Measurements from ENCODE around the gene TBX20. TPM values are rescaled to one million over a fixed set of nuclear protein-coding genes. Genes with fewer than 3 reads are reported as not detected.
A peak's percentile ranks its signal among the peaks of the same experiment; 100 is the strongest.

TBX20 gene, protein sequence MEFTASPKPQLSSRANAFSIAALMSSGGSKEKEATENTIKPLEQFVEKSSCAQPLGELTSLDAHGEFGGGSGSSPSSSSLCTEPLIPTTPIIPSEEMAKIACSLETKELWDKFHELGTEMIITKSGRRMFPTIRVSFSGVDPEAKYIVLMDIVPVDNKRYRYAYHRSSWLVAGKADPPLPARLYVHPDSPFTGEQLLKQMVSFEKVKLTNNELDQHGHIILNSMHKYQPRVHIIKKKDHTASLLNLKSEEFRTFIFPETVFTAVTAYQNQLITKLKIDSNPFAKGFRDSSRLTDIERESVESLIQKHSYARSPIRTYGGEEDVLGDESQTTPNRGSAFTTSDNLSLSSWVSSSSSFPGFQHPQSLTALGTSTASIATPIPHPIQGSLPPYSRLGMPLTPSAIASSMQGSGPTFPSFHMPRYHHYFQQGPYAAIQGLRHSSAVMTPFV
- total RNA-seq: not detected

GRCh38 chr7:35253710-35254495 lies at the start of gene TBX20:
TSS of gene TBX20 (minus strand) at chr7:35254100. CDS start at chr7:35253620, 480 bp downstream.
- Histone ChIP-seq H3K27me3 (peaks cover 8% of the 10 kb centered on the region), H3K27ac (no peak within 1 kb of the TSS), H3K9me3 (no peaks in the 10 kb centered on the region), H3K36me3 (no peaks in the 10 kb centered on the region), H3K4me1 (no peaks in the 10 kb centered on the region), H3K4me3 (peak within 1 kb of the TSS; percentile 50 to 63)
- TF ChIP-seq, protein P1, sequence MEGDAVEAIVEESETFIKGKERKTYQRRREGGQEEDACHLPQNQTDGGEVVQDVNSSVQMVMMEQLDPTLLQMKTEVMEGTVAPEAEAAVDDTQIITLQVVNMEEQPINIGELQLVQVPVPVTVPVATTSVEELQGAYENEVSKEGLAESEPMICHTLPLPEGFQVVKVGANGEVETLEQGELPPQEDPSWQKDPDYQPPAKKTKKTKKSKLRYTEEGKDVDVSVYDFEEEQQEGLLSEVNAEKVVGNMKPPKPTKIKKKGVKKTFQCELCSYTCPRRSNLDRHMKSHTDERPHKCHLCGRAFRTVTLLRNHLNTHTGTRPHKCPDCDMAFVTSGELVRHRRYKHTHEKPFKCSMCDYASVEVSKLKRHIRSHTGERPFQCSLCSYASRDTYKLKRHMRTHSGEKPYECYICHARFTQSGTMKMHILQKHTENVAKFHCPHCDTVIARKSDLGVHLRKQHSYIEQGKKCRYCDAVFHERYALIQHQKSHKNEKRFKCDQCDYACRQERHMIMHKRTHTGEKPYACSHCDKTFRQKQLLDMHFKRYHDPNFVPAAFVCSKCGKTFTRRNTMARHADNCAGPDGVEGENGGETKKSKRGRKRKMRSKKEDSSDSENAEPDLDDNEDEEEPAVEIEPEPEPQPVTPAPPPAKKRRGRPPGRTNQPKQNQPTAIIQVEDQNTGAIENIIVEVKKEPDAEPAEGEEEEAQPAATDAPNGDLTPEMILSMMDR (IDR thresholded peaks at IDR 0.05): no peak
- no peak for DNase-seq (ENCODE audit: low spot score in 2 of 2)
- intact Hi-C loops (cut with DNase I): no loop called here

DNA sequence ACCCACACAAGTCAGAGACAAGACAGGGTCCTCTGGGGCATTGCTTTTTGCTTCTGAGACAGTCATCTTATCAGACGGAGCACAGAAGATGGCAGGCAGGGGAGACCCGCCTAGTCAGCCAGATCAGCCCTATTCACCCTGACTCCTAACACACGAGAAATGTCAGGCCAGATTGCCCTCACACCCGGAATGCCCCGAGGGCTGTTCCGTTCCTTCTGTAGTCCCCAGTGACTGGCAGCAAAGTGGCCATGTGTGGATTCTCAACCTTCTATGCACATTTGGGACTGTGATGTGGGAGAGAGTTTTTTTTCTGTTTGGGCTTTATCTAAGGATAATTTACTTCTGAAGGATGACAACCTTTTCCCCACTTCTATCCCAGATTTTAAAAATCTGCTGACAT lies 35.5 kb upstream of the TBX20 start:
- intact Hi-C loops (cut with DNase I): no loop called here
- H3K27me3 ChIP-seq: no peaks in the 10 kb centered on the region
- H3K4me1 ChIP-seq: no peaks in the 10 kb centered on the region
- TF ChIP-seq, protein P1 (IDR thresholded peaks at IDR 0.05): no peak
- no peak overlapping the region for H3K4me3 ChIP-seq
- no peak for DNase-seq (ENCODE audit: low spot score in 2 of 2)
- no peak overlapping the region for H3K27ac ChIP-seq
- H3K9me3 ChIP-seq: no peaks in the 10 kb centered on the region
- H3K36me3 ChIP-seq: no peaks in the 10 kb centered on the region

- TF ChIP-seq, protein P1 (IDR thresholded peaks at IDR 0.05): no peak
- H3K27me3 ChIP-seq: no peaks in the 10 kb centered on the region
- H3K36me3 ChIP-seq: no peaks in the 10 kb centered on the region
- no peaks in the 10 kb centered on the region for H3K9me3 ChIP-seq
- no peak overlapping the region for H3K4me3 ChIP-seq
- intact Hi-C loops (cut with DNase I): no loop called here
- H3K4me1 ChIP-seq: no peaks in the 10 kb centered on the region
- no peak for DNase-seq (ENCODE audit: low spot score in 2 of 2)
- H3K27ac ChIP-seq: no peak overlapping the region
Measured at GRCh38 chr7:35286986-35287385, 33.1 kb upstream of the TBX20 start.

GRCh38 chr7:35286422-35286821 lies 32.5 kb upstream of the TBX20 start:
- no peak for DNase-seq (ENCODE audit: low spot score in 2 of 2)
- Histone ChIP-seq H3K4me1 (no peaks in the 10 kb centered on the region), H3K9me3 (no peaks in the 10 kb centered on the region), H3K27ac (no peak overlapping the region), H3K4me3 (no peak overlapping the region), H3K36me3 (no peaks in the 10 kb centered on the region), H3K27me3 (no peaks in the 10 kb centered on the region)
- intact Hi-C loops (cut with DNase I): no loop called here
- TF ChIP-seq, protein P1 (IDR thresholded peaks at IDR 0.05): no peak

DNA sequence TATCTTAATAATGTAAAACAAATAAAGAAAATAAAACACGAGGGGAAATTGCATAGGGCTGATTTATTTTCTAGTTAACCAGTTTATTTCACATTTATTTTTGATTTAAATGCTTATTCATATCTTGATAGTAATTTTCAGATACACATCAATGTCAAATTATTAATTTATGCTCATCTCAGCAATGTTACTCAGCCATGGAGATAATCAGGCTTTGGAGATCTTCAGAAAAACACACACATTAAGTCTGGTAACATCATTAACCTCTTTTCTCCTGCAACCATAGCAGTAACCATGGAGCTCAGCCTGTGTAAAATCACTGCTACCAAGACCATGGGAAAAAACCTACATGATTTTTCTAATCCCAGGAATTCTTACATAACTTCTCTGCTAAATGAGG lies 31.9 kb upstream of the TBX20 start:
- Histone ChIP-seq H3K4me1 (no peaks in the 10 kb centered on the region), H3K27me3 (no peaks in the 10 kb centered on the region), H3K9me3 (no peaks in the 10 kb centered on the region), H3K27ac (no peak overlapping the region), H3K4me3 (no peak overlapping the region), H3K36me3 (no peaks in the 10 kb centered on the region)
- TF ChIP-seq, protein P1 (IDR thresholded peaks at IDR 0.05): no peak
- intact Hi-C loops (cut with DNase I): no loop called here
- no peak for DNase-seq (ENCODE audit: low spot score in 2 of 2)

Measured in ascending aorta (tissue), 2 donors.